AG04450 (cell line): Measurements from ENCODE around the gene RETREG3. TPM values are rescaled to one million over a fixed set of nuclear protein-coding genes. Genes with fewer than 3 reads are reported as not detected.

Source experiments
- CTCF ChIA-PET: fragments of 300-600, 350-600 bp; formaldehyde crosslinking; extraction: SDS; loops from one replicate; lab custom pipeline; 2022; ENCODE audit warnings: antibody characterized with exemption, inconsistent platforms; lab: Charles Lee
- POLR2A ChIA-PET: fragments of 350-600 bp; formaldehyde crosslinking; extraction: SDS; loops from one replicate; lab custom pipeline; 2021; ENCODE audit warnings: antibody characterized with exemption, inconsistent platforms; lab: Yijun Ruan, JAX
- DNase-seq: peaks from one replicate; pipeline ENCODE4 v3.0.0-alpha.2; 2011; ENCODE audit warnings: low read depth, low spot score
- H3K27ac ChIP-seq: one replicate; pipeline ENCODE4 v1.5.1; 2012; ENCODE audit warnings: low read depth, low read length, control low read depth
- H3K27me3 ChIP-seq: one replicate; pipeline ENCODE4 v1.6.0; 2012; ENCODE audit warnings: low read length; ENCODE audit not compliant: control insufficient read depth, insufficient read depth
- H3K4me3 ChIP-seq: 2 replicates; pipeline ENCODE4 v1.5.1; 2011; ENCODE audit warnings: mild to moderate bottlenecking, low read depth, low read length, control low read depth
- H3K9me3 ChIP-seq: 2 replicates; pipeline ENCODE4 v1.5.1; 2012; ENCODE audit warnings: low read length; ENCODE audit not compliant: control insufficient read depth, insufficient read depth
- CTCF ChIP-seq: IDR thresholded peaks from 2 replicates; pipeline ENCODE4 v1.5.1; 2011; ENCODE audit warnings: low read depth, low read length, control low read depth, inconsistent platforms
- polyA plus RNA-seq: library from polyadenylated mRNA; depleted of rRNA; stranded (reverse); fragments of >200 nt; gene quantifications from 2 replicates; pipeline ENCODE4 v1.2.3, GENCODE V29; 2011

Gene RETREG3
- polyA plus RNA-seq, 1 experiment: 27.5 TPM

DNA sequence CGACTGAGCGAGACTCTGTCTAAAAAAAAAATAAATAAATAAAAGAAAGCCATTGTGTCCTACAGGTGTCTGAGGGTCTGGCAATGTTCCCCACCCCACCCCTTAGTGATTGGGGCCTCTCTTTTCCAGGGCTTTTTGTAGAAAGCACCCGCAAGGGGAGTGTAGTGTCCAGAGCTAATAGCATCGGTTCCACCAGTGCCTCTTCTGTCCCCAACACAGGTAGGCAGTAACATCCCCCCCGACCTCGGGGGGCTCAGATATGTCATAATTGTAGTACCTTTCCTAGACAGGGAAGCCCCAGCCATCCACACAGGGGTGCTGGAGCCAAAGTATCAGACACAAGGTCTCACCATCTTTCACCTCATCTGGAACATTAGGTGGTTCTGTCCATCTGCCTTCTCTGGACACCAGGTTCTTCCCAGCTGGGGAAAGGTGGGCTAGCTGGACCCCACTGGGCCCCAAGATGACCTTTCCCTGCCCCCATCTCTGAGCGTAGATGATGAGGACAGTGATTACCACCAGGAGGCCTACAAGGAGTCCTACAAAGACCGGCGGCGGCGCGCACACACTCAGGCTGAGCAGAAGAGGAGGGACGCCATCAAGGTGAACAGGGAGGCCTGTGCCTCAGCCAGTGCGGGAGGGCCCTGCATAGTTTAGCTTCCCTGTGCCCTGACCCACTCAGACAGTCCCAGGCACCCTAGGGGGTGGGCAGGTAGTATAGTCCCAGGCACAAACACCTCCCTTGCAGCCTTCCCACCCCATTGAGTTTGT, 40.6 kb downstream of the RETREG3 start:
- ChIA-PET CTCF (no interaction called here), POLR2A (no interaction called here)
- H3K4me3 ChIP-seq: no peak overlapping the region
- no peaks in the 10 kb centered on the region for H3K27me3 ChIP-seq
- DNase-seq: no peak
- peaks cover 5% of the 10 kb centered on the region; the same call in 1 of the 2 replicates for H3K9me3 ChIP-seq
- no peak for TF ChIP-seq CTCF
- H3K27ac ChIP-seq: no peak overlapping the region

- Histone ChIP-seq H3K9me3 (peaks cover 5% of the 10 kb centered on the region; the same call in 1 of the 2 replicates), H3K27ac (peak within 1 kb of the TSS; percentile 70), H3K4me3 (peak within 1 kb of the TSS; percentile 91), H3K27me3 (no peaks in the 10 kb centered on the region)
- POLR2A ChIA-PET: interaction anchor here (0.9 to 1.0 kb wide), 4 partner anchors 10 to 42 kb away, joined by 3 to 4 read pairs (median 4); partner anchors contain the start of genes NAGLU and PSMC3IP
- DNase-seq: peak; percentile 62
- CTCF ChIA-PET: interaction anchor here (1.1 kb wide), 1 partner anchor 11 kb away, joined by 4 read pairs; no protein-coding TSS in a partner anchor
- TF ChIP-seq CTCF: no peak
Measured at GRCh38 chr17:42566883-42567573, 42.1 kb downstream of the RETREG3 start, which contains the start of gene MLX. TSS of gene MLX (plus strand) at chr17:42567100. CDS start at chr17:42567125, 25 bp downstream.

- Histone ChIP-seq H3K4me3 (peak overlapping the region; percentile 91), H3K27ac (peak overlapping the region; percentile 31), H3K9me3 (peaks cover 5% of the 10 kb centered on the region; the same call in 1 of the 2 replicates), H3K27me3 (no peaks in the 10 kb centered on the region)
- no peak for TF ChIP-seq CTCF
- POLR2A ChIA-PET: no interaction called here
- DNase-seq: no peak
- CTCF ChIA-PET: interaction anchor here (0.8 kb wide), 1 partner anchor 12 kb away, joined by 4 read pairs; no protein-coding TSS in a partner anchor
Measured at GRCh38 chr17:42566215-42566882, 42.8 kb downstream of the RETREG3 start.

- TF ChIP-seq CTCF: no peak
- POLR2A ChIA-PET: no interaction called here
- CTCF ChIA-PET: interaction anchor here (0.8 kb wide), 1 partner anchor 13 kb away, joined by 4 read pairs; no protein-coding TSS in a partner anchor
Measured at GRCh38 chr17:42565523-42566214, 43.5 kb downstream of the RETREG3 start.

More at GRCh38 chr17:42565523-42566214, 43.5 kb downstream of the RETREG3 start:
- Histone ChIP-seq H3K4me3 (no peak overlapping the region), H3K9me3 (peaks cover 5% of the 10 kb centered on the region; the same call in 1 of the 2 replicates), H3K27me3 (no peaks in the 10 kb centered on the region), H3K27ac (no peak overlapping the region)
- DNase-seq: no peak
